ENCODE results near the gene PRKCA. TPM values are rescaled to one million over a fixed set of nuclear protein-coding genes. Genes with fewer than 3 reads are reported as not detected.

PRKCA gene
- total and polyA plus RNA-seq, 2 experiments from 2014 or later: 6.4 to 35.4 TPM

- Mint-ChIP-seq H3K9me3 (no peaks in the 10 kb centered on the region), H3K4me1 (peaks cover 9% of the 10 kb centered on the region), H3K4me3 (no peak overlapping the region), H3K36me3 (ENCODE audit: low read depth) (no peaks in the 10 kb centered on the region; the same call in 2 of the 3 replicates), H3K27me3 (ENCODE audit: insufficient read depth, low read depth, poor library complexity) (peaks cover 9% of the 10 kb centered on the region), H3K27ac (no peak overlapping the region; the same call in 1 of the 2 replicates)
- DNase-seq (ENCODE audit: low spot score) (no peak), ATAC-seq (no peak)
- no peak overlapping the region for H3K4me2 ChIP-seq
- H3K4me1 ChIP-seq (ENCODE audit: insufficient read depth): peaks cover 5% of the 10 kb centered on the region; the same call in 1 of the 2 replicates
- TF ChIP-seq EZH2phosphoT487 (IDR thresholded peaks at IDR 0.05; ENCODE audit: unreplicated experiment): no peak
- TF ChIP-seq CTCF (conservative IDR thresholded peaks at IDR 0.05; ENCODE audit: low read depth in 2 of 2): no peak
- TF ChIP-seq POLR2AphosphoS5 (IDR thresholded peaks at IDR 0.05; ENCODE audit: low read depth): no peak
- no peak for TF ChIP-seq EZH2 (IDR thresholded peaks at IDR 0.05; ENCODE audit: low read depth, unreplicated experiment)
- TF ChIP-seq ZNF462 (CRISPR knock-in tag; IDR thresholded peaks at IDR 0.05): no peak
- no peak for TF ChIP-seq ETS1 (IDR thresholded peaks at IDR 0.05)
- TF ChIP-seq ZNF114 (CRISPR knock-in tag; IDR thresholded peaks at IDR 0.05): no peak
- no peak for TF ChIP-seq NANOG (IDR thresholded peaks at IDR 0.05; ENCODE audit: borderline replicate concordance)
- no peak for TF ChIP-seq STAT1 (IDR thresholded peaks at IDR 0.05; ENCODE audit: unreplicated experiment)
- no peak for TF ChIP-seq ZNF331 (CRISPR knock-in tag; IDR thresholded peaks at IDR 0.05; ENCODE audit: low read depth)
- no peak for TF ChIP-seq CREB1 (CRISPR knock-in tag; IDR thresholded peaks at IDR 0.05; ENCODE audit: low read depth)
- no peak for TF ChIP-seq REST (IDR thresholded peaks at IDR 0.05; ENCODE audit: unreplicated experiment)
- no peak for TF ChIP-seq JUNB (IDR thresholded peaks at IDR 0.05; ENCODE audit: unreplicated experiment)
- H3K27ac ChIP-seq (ENCODE audit: low read depth): no peak overlapping the region
- H4K20me1 ChIP-seq (replicated peaks; ENCODE audit: insufficient read depth): no peaks in the 10 kb centered on the region
- H3K27me3 ChIP-seq (ENCODE audit: insufficient read depth): no peaks in the 10 kb centered on the region
- H3K36me3 ChIP-seq (ENCODE audit: insufficient read depth): no peaks in the 10 kb centered on the region
- H3K79me2 ChIP-seq (replicated peaks; ENCODE audit: insufficient read depth): no peaks in the 10 kb centered on the region
- no peak overlapping the region for H3K4me3 ChIP-seq
- H3F3A ChIP-seq (replicated peaks; ENCODE audit: low read depth): no peaks in the 10 kb centered on the region
- no peak overlapping the region for H2AFZ ChIP-seq
- no peaks in the 10 kb centered on the region for H3K9me2 ChIP-seq (ENCODE audit: insufficient read depth)
Measured at GRCh38 chr17:66749217-66749832, 446.9 kb downstream of the PRKCA start.
